Lung microvascular endothelial cell (primary cell): Measurements from ENCODE around the gene ENOX2. TPM values are rescaled to one million over a fixed set of nuclear protein-coding genes. Genes with fewer than 3 reads are reported as not detected.

ENCODE experiments used
- DNase-seq, 2 donors: peaks; one replicate each; pipeline versions ENCODE4 v3.0.0 to v3.0.0-alpha.2; 2010; ENCODE audit warnings: low read depth in 2 of 2
- total RNA-seq: library from RNA; depleted of rRNA; stranded (reverse); fragments of >200 nt; gene quantifications from 2 replicates; pipeline ENCODE4 v1.2.1, GENCODE V29; 2014

The ENOX2 gene
- total RNA-seq, 1 donor from 2014 or later: 8.3 TPM

DNA sequence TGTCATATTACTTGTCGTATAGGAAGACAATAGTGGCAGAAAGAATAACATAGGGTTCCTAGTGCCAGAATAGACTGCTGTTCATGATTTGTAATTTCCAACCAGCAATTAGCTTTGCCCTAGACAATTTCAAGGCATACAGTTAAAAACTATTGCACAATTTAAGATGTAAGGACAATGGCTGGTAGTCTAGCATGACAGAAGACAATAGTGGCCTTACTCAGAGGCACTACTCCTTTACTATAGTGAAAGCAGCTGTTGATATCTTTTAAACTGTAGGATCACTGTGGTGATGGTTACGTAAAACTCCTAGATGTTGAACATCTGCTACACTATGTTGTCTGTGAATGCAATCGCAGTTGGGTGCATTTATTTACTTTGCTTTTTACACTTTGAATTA is 266.7 kb downstream of the ENOX2 start:
- DNase-seq: no peak

DNA sequence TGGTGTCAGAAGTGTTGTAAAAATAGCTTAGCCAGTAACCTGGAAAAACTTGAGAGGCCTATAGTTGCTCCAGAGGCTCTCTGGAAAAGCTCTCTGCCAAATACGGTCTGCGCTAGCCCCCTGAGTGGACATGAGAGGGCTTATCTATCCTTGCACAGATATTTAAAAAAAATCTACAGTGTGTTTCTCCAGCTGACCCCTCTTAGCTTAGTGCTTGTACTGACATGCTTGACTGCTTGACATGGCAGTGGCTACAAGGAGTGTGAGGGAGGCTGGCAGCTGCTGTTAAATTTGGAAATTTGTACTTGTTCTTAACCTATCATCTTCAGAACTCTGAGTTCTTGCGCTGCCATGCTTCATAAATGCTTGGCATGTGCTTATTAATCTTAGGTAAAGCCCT is 272.0 kb downstream of the ENOX2 start:
- DNase-seq: no peak

DNA sequence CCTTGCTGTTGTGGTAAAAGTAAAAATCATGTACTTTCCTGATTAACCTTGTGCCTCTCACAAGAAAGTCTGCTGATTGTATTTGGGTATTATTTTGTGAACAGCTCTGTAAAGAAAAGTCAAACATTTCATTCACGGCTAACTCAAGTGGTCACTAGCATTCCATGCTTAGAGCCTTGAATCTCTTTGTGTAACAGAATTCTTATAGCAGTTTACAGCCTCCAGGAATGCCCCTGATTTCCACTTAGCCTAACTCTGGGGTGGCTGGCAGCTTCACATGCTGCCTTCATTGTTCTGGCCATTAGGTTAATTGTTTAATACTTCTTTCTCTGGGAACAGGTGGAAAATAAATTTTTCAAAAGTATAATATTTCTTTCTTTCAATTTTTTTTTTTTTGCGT is 274.5 kb downstream of the ENOX2 start:
- DNase-seq: no peak

DNA sequence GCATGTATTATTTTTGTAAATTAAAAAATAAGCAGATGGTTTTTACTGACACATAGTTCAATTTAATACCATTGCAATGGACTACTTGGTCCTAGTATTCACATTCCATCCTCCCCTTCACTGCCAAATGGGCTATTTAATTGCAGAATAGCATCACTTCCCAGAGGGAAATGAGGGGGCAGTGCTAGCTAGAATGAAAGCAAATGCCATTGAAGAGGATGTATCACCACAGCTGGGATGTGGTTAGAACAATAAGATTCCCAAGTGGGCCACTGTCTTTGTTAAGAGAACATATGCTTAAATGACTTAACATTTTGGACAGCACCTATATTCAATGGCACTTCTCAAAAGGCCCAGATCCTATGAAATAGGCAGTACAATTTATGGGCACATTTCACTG is 276.5 kb downstream of the ENOX2 start:
- peak; percentile 2 to 15 for DNase-seq

DNA sequence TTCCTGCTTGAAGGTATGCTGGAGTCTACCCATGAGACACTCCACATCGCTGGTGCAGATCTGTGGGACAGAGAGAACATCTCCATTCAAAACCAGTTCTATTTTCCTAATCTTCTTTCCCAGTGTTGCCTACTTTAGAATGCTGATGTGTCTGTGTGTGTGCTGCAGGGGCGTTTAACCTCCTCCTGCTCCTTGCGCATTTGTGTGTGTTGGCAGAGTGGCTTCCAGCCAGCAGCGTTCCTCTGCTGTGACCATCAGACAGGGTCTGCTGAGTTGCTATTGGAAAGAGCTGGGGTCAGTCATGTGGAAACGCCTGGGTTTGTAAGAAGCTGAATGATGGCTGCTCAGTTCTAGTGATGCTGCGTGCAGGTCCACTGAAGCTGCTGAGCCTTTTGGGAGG is 277.6 kb downstream of the ENOX2 start:
- DNase-seq: no peak

DNA sequence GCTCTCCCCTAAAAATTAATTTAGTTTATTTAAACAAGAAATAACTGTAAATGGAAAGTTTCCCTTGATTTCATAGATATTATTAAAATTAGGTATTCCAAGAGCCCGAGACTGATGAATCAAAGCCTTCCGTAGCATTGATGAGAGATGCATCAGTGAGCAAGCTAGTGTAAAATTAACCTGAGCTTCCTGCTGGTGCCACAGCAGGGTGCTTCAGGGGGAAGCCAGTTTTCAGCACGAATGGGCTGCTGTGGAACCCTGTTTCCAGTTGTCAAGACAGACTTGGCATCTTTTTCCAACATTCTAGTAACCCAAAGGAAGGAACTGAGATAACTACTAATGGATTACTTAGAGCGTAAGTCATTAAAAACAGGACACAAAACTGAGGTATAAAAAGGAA is 279.5 kb downstream of the ENOX2 start:
- DNase-seq: no peak

DNA sequence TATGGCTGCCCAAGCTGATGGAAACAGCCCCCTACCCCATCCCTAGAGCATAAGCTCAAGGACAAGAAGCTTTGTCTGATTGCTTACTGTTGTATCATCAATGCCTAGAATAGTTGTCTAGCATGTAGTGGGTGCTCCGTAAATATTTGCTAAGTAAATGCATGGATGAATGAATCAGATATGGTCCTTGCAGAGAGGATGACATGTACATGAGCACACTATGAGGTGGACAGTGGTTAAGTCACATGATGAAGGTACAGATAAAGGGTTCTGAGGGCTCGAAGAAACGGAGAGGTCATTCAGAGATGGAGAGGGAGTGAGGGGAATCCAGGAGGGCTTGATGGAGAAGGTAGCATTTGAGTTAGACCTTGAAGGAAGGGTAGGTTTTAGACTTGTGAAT is 287.1 kb downstream of the ENOX2 start:
- DNase-seq: no peak

DNA sequence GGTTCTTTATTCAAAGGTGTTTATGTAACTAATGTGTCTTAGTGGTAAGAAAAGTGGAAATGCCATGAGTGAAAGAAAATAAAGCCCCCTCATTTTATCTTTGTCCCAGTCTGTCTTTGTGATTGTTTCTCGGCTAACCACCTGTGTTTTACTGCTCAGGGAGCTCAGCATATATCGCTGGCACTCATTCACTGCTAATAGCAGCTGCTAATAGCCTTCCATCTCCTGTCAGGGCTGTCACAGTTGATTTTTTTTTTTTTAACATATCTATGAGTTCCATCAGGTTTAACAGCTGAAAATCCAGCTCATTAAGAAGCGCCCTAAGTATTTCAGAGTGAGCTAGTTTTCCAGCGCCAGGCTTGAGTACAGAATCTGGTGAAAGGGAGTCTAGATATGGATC is 295.6 kb downstream of the ENOX2 start:
- no peak for DNase-seq

DNA sequence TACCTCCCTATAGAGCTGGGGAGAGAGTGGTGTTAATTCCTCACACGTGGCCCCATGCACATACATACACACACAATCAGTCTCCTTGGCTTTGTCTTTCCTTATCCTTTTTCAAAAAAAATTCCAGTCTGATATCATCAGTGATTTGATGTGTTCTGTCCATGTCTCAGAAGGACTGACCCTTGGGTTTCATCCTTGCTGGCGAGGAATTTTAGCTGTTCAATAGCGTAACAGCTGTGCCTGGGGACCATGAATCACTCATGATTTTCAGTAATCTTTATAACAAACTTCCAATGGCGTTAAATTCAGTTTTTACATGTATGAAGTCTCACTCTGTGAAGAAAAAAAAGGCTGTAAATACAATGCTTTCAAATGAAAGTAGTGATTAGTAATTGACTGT is 296.6 kb downstream of the ENOX2 start:
- no peak for DNase-seq

DNA sequence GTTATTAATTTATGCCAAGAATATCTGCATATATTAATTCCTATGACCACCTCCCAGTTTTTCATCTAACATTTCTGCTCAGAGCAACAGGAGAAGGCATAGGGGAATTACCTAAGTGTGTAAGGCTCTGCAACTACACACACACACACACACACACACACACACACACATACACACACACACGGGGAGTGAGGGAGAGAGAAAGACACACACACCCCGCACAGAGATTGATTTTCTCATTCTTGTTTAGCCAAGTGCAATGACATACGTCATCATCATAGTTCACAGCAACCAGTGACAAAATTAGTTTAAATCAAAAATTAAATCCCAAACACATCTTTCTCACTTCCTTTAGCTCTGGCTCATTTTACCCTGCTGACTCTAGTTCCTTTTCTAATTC is 298.1 kb downstream of the ENOX2 start:
- no peak for DNase-seq

DNA sequence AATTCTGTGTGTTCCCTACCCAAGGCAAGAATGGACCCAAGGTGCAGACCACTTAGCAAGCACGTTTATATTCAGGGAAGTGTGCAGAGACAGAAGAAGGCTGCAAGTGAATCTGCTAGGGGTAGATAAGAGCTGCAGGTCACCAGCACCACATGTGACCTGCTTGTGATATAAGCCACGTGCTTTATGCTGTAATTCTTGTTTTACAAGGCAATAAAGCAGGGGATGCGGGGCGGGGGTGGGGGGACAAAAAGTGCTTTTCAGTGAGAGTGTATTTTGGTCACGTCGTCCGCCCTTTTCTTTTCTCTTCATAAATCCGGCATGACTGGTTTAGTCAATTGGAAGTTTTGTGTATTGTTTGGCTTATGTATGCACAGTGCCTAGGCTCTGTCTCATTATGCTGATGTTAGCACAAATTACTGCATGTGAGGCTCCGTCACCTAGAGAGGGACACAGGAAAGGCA is 308.5 kb downstream of the ENOX2 start:
- DNase-seq: no peak

DNA sequence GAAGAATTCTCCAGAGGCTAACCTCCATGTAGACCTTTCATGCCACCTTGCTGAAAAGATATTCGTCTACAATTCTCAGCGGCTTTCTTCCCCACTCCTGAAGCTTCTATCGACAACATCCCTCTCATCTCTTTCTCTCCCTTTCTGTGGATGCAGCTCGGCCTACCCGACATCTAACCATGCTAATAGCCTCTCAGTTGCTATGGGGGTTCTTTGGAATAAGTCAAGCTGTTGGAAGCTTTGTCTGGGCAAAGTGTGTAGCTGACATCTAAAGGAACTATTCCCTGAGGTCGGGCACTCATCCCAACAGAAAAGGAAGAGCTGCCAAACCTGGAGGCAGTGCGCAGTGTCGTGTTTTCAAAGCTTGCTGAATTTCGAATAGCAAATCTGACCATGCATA is 309.1 kb downstream of the ENOX2 start:
- DNase-seq: no peak

DNA sequence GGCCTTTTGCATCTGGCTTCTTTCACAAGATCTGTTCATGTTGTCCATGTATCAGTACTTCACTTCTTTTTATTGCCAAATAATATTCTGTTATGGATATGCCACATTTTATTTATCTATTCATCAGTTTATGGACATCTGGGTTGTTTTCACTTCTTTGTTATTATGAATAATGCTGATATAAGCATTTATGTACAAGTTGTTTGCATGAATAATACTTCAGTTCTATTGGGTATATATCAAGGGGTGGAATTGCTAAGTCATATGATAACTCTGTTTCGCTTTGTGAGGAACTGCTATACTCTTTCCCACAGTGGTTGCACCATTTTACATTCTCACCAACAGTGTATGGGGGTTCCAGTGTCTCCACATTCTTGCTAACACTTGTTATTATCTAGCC is 310.8 kb downstream of the ENOX2 start:
- no peak for DNase-seq

DNA sequence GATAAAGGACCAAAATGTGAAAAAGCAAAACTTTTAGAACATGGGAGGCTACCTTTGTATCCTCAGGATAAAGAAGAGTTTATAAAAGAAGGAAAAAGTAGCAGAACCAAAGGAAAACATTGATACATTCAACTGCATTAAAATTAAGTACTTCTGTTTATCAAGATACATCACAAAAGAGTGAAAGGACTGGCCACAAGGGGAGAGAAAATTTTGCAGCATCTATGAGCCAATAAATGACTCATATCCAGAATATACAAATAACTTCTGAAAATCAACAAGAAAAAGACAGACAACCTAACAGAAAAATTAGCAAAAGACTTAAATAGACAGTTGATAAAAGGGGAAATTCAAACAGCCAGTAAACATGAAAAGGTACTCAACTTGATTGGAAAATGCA is 324.1 kb downstream of the ENOX2 start:
- no peak for DNase-seq

DNA sequence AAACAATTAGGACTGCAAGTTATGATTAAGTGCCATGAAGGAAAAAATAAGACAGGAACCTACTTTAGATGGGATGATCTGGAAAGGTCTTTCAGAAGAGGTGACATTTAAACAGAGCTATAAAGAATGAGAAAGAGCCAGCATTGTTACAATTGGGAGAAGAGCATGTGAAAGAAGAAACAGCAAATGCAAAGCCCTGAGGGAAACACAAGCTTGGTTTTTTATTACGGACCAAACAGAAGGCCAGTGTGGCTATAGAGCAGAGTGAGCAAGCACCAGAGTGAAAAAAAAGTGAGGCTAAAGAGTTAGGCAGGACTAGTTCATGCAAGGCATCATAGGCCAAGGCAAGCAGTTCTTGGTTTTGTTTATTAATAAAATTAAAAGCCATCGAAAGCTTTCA is 325.6 kb downstream of the ENOX2 start:
- DNase-seq: no peak

DNA sequence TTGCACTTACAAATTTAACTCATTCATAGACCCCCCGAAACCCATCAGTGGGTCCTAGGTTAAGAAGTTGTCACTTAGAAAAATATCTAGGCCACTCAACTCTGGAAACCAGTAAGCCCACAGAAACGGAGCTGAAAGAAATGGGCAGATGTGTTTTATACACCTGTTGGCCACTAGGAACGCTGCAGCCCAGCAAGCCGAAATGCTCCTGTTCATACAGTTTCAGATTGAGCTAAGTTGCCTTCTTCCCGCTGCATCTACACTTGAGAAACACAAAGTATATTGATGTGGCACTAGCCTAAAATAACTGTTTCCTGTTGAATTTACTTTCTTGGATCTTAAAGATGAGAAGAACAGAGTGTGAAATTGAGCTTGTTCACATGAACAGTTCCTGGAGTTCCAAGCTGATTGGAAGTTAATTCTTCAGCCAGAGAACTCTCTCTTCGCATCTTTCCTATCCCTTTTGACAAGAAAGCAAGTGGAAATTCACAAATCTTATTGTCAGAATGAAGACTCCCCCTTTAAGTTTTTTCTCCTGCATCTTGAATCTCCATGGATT is 327.1 kb downstream of the ENOX2 start:
- peak; percentile 48 to 62 for DNase-seq

Other genes with a start within 250 kb of the ENOX2 start
- gene ARHGAP36, start 155.1 kb upstream of the ENOX2 start, total RNA-seq: not detected in 2 replicates